Vagina (tissue), 2 donors: ENCODE results near the gene CAMK2A.

Experiments
- CTCF ChIP-seq, 3 experiments: fragments of 450-650 bp in 2 of 3; fragments of 200-600 bp in 1 of 3; sonication (generic) in 1 of 3; IDR thresholded peaks; one replicate each; pipeline ENCODE4 v1.5.1; 2017 to 2019; ENCODE audit warnings: antibody characterized with exemption in 3 of 3, mild to moderate bottlenecking in 2 of 3, moderate library complexity in 2 of 3
- POLR2AphosphoS5 ChIP-seq, 2 donors: sonication (generic); formaldehyde crosslinking; IDR thresholded peaks; one replicate each; pipeline ENCODE4 v1.9.0; 2017; ENCODE audit warnings: antibody characterized with exemption in 2 of 2, mild to moderate bottlenecking in 2 of 2, low read depth in 1 of 2; ENCODE audit not compliant: insufficient read depth in 1 of 2

GRCh38 chr5:150288791-150289190 is 782 bp downstream of the CAMK2A start:
- TF ChIP-seq CTCF (IDR thresholded peaks at IDR 0.05) = no peak
- no peak for TF ChIP-seq POLR2AphosphoS5 (IDR thresholded peaks at IDR 0.05; ENCODE audit: insufficient read depth in 1 of 2, low read depth in 1 of 2)
